Colonic mucosa (tissue), 4 donors: ENCODE measurements around the gene JPT2. TPM values are rescaled to one million over a fixed set of nuclear protein-coding genes. Genes with fewer than 3 reads are reported as not detected.

Experiments
- DNase-seq: peaks from one replicate; pipeline ENCODE4 v3.0.0-alpha.2; 2020
- H3K27ac ChIP-seq: fragments of 200-600 bp; one replicate; pipeline ENCODE4 v1.8.0; 2021
- H3K27me3 ChIP-seq: fragments of 200-600 bp; one replicate; pipeline ENCODE4 v1.8.0; 2021
- H3K36me3 ChIP-seq: fragments of 200-600 bp; one replicate; pipeline ENCODE4 v1.8.0; 2021
- H3K4me1 ChIP-seq: fragments of 200-600 bp; one replicate; pipeline ENCODE4 v1.8.0; 2021; ENCODE audit warnings: mild to moderate bottlenecking
- H3K4me3 ChIP-seq: fragments of 200-600 bp; one replicate; pipeline ENCODE4 v1.8.0; 2021
- H3K9ac ChIP-seq, 2 donors: one replicate each; pipeline ENCODE4 v1.7.0; 2013; ENCODE audit warnings: control low read depth in 2 of 2, low read depth in 2 of 2, low read length in 2 of 2
- H3K9me3 ChIP-seq: fragments of 200-600 bp; one replicate; pipeline ENCODE4 v1.8.0; 2021
- CTCF ChIP-seq: fragments of 200-600 bp; IDR thresholded peaks from one replicate; pipeline ENCODE4 v1.8.0; 2022; ENCODE audit warnings: antibody characterized with exemption, mild to moderate bottlenecking
- intact Hi-C: fragments of 100-400 bp; cut with DNase I; formaldehyde crosslinking; loops from one replicate; pipeline ENCODE4 v1.14.1; 2022
- total RNA-seq, 2 donors: library from RNA; stranded (reverse); fragmentation: NEBNext Ultra II Directional in 1 of 2; extraction: Animal tissue kit (Norgen Biotek cat#: 25700) in 1 of 2; gene quantifications; one replicate each; pipeline ENCODE4 v1.2.1, GENCODE V29; 2021
- donor health status: healthy.
- donor health status: DM: no; HTN: no; CAD: no.
- donor health status: DM: no; HTN: no; CAD: no.

The JPT2 gene
- total RNA-seq, 2 donors from 2014 or later, result 53.5 to 123 TPM

- DNase-seq, result no peak
- TF ChIP-seq CTCF, result no peak
- intact Hi-C loops, result no loop called here
- Histone ChIP-seq H3K9me3 (no peaks in the 10 kb centered on the region), H3K9ac (no peak overlapping the region), H3K27ac (no peak overlapping the region), H3K36me3 (peaks cover 18% of the 10 kb centered on the region), H3K4me3 (no peak overlapping the region), H3K27me3 (no peaks in the 10 kb centered on the region), H3K4me1 (no peaks in the 10 kb centered on the region)
Measured at GRCh38 chr16:1669698-1670097, 8.4 kb upstream of the JPT2 start.

- Histone ChIP-seq H3K9ac (no peak overlapping the region), H3K27ac (no peak overlapping the region), H3K4me1 (no peaks in the 10 kb centered on the region), H3K27me3 (no peaks in the 10 kb centered on the region), H3K9me3 (no peaks in the 10 kb centered on the region), H3K36me3 (peaks cover 18% of the 10 kb centered on the region), H3K4me3 (no peak overlapping the region)
- no peak for TF ChIP-seq CTCF
- no peak for DNase-seq
- intact Hi-C loops, result no loop called here
Measured at GRCh38 chr16:1670371-1670770, 7.7 kb upstream of the JPT2 start.

GRCh38 chr16:1670866-1671265, 7.2 kb upstream of the JPT2 start:
- Histone ChIP-seq H3K4me3 (no peak overlapping the region), H3K9me3 (no peaks in the 10 kb centered on the region), H3K27ac (no peak overlapping the region), H3K9ac (no peak overlapping the region), H3K36me3 (peaks cover 18% of the 10 kb centered on the region), H3K4me1 (no peaks in the 10 kb centered on the region), H3K27me3 (no peaks in the 10 kb centered on the region)
- no peak for DNase-seq
- intact Hi-C loops, result no loop called here
- TF ChIP-seq CTCF, result no peak

GRCh38 chr16:1673424-1674151, 4.5 kb upstream of the JPT2 start:
- intact Hi-C loops, result no loop called here
- DNase-seq, result no peak
- Histone ChIP-seq H3K27ac (no peak overlapping the region), H3K9ac (no peak overlapping the region), H3K27me3 (no peaks in the 10 kb centered on the region), H3K9me3 (no peaks in the 10 kb centered on the region), H3K36me3 (peaks cover 9% of the 10 kb centered on the region), H3K4me3 (no peak overlapping the region), H3K4me1 (no peaks in the 10 kb centered on the region)
- TF ChIP-seq CTCF, result no peak

GRCh38 chr16:1674306-1674705, 3.8 kb upstream of the JPT2 start:
- intact Hi-C loops, result no loop called here
- H3K36me3 ChIP-seq, result peaks cover 9% of the 10 kb centered on the region

More at GRCh38 chr16:1674306-1674705, 3.8 kb upstream of the JPT2 start:
- H3K9ac ChIP-seq, result no peak overlapping the region
- no peak for TF ChIP-seq CTCF
- H3K27me3 ChIP-seq, result no peaks in the 10 kb centered on the region
- H3K9me3 ChIP-seq, result no peaks in the 10 kb centered on the region
- no peak overlapping the region for H3K4me3 ChIP-seq
- no peak for DNase-seq
- H3K27ac ChIP-seq, result no peak overlapping the region
- H3K4me1 ChIP-seq, result no peaks in the 10 kb centered on the region
